Left lung (tissue), 10 donors: ENCODE results near the gene FADS6. TPM values are rescaled to one million over a fixed set of nuclear protein-coding genes. Genes with fewer than 3 reads are reported as not detected.

Experiments
- ATAC-seq: fragments of 200-7000 bp; cut with Tn5 transposase; one replicate; pipeline ENCODE4 v1.9.1; 2020; ENCODE audit warnings: moderate library complexity
- DNase-seq, 4 donors: peaks; one replicate each; pipeline ENCODE4 v3.0.0-alpha.2; 2013 to 2020
- H3K27ac ChIP-seq, 2 donors: fragments of 200-600 bp; sonication (generic) in 1 of 2; one replicate each; pipeline versions ENCODE4 v1.5.0 to v1.8.0; 2020 to 2021
- H3K27me3 ChIP-seq, 2 donors: fragments of 200-600 bp; sonication (generic) in 1 of 2; one replicate each; pipeline versions ENCODE4 v1.5.0 to v1.8.0; 2020 to 2021
- H3K36me3 ChIP-seq, 2 donors: fragments of 200-600 bp; sonication (generic) in 1 of 2; one replicate each; pipeline versions ENCODE4 v1.5.0 to v1.8.0; 2020 to 2021
- H3K4me1 ChIP-seq, 2 donors: fragments of 200-600 bp; one replicate each; pipeline ENCODE4 v1.8.0; 2021
- H3K4me3 ChIP-seq, 2 donors: fragments of 200-600 bp; sonication (generic) in 1 of 2; one replicate each; pipeline versions ENCODE4 v1.5.0 to v1.8.0; 2020 to 2021; ENCODE audit warnings: mild to moderate bottlenecking in 1 of 2
- H3K9me3 ChIP-seq, 2 donors: fragments of 200-600 bp; sonication (generic) in 1 of 2; one replicate each; pipeline versions ENCODE4 v1.5.0 to v1.8.0; 2020 to 2021
- CTCF ChIP-seq, 2 donors: fragments of 200-600 bp; sonication (generic) in 1 of 2; IDR thresholded peaks; one replicate each; pipeline versions ENCODE4 v1.5.0 to v1.8.0; 2021; ENCODE audit warnings: antibody characterized with exemption in 2 of 2
- intact Hi-C, 2 donors: fragments of 100-400 bp; cut with DNase I; formaldehyde crosslinking; loops; one replicate each; pipeline versions ENCODE4 v1.11.2 to v1.14.2; 2022
- polyA plus RNA-seq, 6 donors: library from polyadenylated mRNA; unstranded; fragments of 120-200 nt; gene quantifications; one replicate each; pipeline ENCODE4 v1.2.1, GENCODE V29; 2013; ENCODE audit not compliant: insufficient read length in 6 of 6
- total RNA-seq, 2 donors: library from RNA; stranded (reverse); fragmentation: NEBNext Ultra II Directional; extraction: Animal tissue kit (Norgen Biotek cat#: 25700); gene quantifications; one replicate each; pipeline ENCODE4 v1.2.1, GENCODE V29; 2021
- donor health status: DM: no; HTN: yes; CAD: no.
- donor health status: DM: no; HTN: no; CAD: no.

The FADS6 gene
- total and polyA plus RNA-seq, 8 donors: 0.07 to 0.28 (median 0.15) TPM; not detected in 3

DNA sequence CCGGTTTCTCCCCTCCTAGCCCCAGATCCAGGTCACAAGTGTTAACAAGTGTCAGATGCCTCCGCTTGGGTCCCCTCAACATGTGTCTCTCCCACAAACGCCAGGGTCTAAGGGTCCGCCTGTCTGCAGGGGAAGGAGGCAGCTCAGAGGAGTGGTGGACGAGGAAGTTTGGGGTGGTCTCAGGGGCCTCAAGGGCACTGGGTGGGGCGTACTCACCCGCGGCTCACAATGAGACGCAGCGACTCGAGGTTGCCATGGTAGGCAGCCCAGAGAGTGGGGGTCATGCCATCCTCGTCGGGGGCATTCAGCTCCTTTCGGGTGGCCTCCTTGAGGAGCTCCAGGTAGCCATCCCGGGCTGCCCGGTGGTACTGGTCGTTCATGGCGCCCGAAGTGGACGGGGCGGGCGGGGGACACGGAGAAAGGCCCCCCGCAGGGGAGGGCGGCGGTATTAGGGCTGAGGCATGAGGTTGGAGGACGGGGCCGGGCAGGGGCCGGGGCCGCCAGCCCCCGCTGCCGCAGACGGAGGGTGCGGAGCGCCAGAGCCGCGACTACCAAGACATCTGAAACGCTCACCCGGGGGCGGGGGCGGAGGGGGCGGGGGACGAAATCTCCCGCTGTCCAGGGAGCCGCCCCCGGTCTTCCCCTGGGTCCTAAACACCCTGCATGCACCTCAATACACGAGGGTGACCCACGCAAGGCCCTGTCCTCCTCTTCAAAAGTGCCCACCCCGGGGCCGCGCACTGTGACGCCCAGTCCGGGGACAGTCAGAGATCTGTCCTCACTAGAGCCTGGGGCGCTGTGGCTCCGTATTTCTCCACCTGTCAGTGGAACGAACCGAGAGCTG lies 29.5 kb upstream of the FADS6 start, which contains the start of gene USH1G:
TSS of gene USH1G (minus strand) at position 562 of the 844 bp plus-strand sequence. CDS start at position 380, 182 bp downstream.
- DNase-seq: no peak
- peaks cover 53 to 100% of the 10 kb centered on the region in 2 donors for H3K27me3 ChIP-seq

GRCh38 chr17:74922172-74922571 lies 28.7 kb upstream of the FADS6 start:
- no peak for TF ChIP-seq CTCF (IDR thresholded peaks at IDR 0.05)
- Histone ChIP-seq H3K9me3 (no peaks in the 10 kb centered on the region), H3K36me3 (no peaks in the 10 kb centered on the region), H3K4me1 (peaks cover 16 to 23% of the 10 kb centered on the region in 2 donors), H3K4me3 (no peak overlapping the region), H3K27me3 (peaks cover 49 to 100% of the 10 kb centered on the region in 2 donors), H3K27ac (no peak overlapping the region)
- DNase-seq (no peak), ATAC-seq (no peak)
- intact Hi-C loops: no loop called here

More for the DNA sequence above, 29.5 kb upstream of the FADS6 start, which contains the start of gene USH1G:
- intact Hi-C loops: no loop called here
- Histone ChIP-seq H3K4me3 (peak within 1 kb of the TSS; percentile 17 to 21), H3K36me3 (no peaks in the 10 kb centered on the region), H3K9me3 (no peaks in the 10 kb centered on the region), H3K27ac (no peak within 1 kb of the TSS), H3K4me1 (peaks cover 16 to 23% of the 10 kb centered on the region in 2 donors)
- no peak for TF ChIP-seq CTCF (IDR thresholded peaks at IDR 0.05)
- ATAC-seq: peak; percentile 19

- no peak overlapping the region for H3K27ac ChIP-seq
- no peaks in the 10 kb centered on the region for H3K9me3 ChIP-seq
- peaks cover 16 to 23% of the 10 kb centered on the region in 2 donors for H3K4me1 ChIP-seq
- no peak for TF ChIP-seq CTCF (IDR thresholded peaks at IDR 0.05)
- no peaks in the 10 kb centered on the region for H3K36me3 ChIP-seq
- peaks cover 49 to 99% of the 10 kb centered on the region in 2 donors for H3K27me3 ChIP-seq
- ATAC-seq (no peak), DNase-seq (no peak)
- no peak overlapping the region for H3K4me3 ChIP-seq
- intact Hi-C loops: no loop called here
Observed at GRCh38 chr17:74921769-74922168, 28.3 kb upstream of the FADS6 start.

GRCh38 chr17:74921026-74921681 lies 27.7 kb upstream of the FADS6 start:
- no peak overlapping the region for H3K4me3 ChIP-seq
- peaks cover 49 to 97% of the 10 kb centered on the region in 2 donors for H3K27me3 ChIP-seq
- no peak for TF ChIP-seq CTCF (IDR thresholded peaks at IDR 0.05)
- no peaks in the 10 kb centered on the region for H3K9me3 ChIP-seq
- no peaks in the 10 kb centered on the region for H3K36me3 ChIP-seq
- ATAC-seq (no peak), DNase-seq (no peak)
- peaks cover 16 to 23% of the 10 kb centered on the region in 2 donors for H3K4me1 ChIP-seq
- intact Hi-C loops: no loop called here
- no peak overlapping the region for H3K27ac ChIP-seq

- DNase-seq: no peak
- Histone ChIP-seq H3K36me3 (no peaks in the 10 kb centered on the region), H3K4me3 (no peak overlapping the region), H3K27me3 (peaks cover 44 to 97% of the 10 kb centered on the region in 2 donors), H3K27ac (no peak overlapping the region), H3K4me1 (peaks cover 16 to 23% of the 10 kb centered on the region in 2 donors), H3K9me3 (no peaks in the 10 kb centered on the region)
- TF ChIP-seq CTCF (IDR thresholded peaks at IDR 0.05): no peak
- no peak for ATAC-seq
- intact Hi-C loops: no loop called here
Observed at GRCh38 chr17:74920642-74921025, 27.2 kb upstream of the FADS6 start.
